Coronary artery (tissue), 2 donors: ENCODE measurements around the gene LOXHD1.

ENCODE experiments used
- DNase-seq: peaks from one replicate; pipeline ENCODE4 v3.0.0-alpha.2; 2017; ENCODE audit warnings: low spot score
- H3K27ac ChIP-seq, 2 donors: fragments of 200-600 bp; sonication (generic); one replicate each; pipeline ENCODE4 v1.5.1; 2016 to 2019
- H3K4me3 ChIP-seq: fragments of 200-600 bp; sonication (generic); 2 replicates; pipeline ENCODE4 v1.5.1; 2016; ENCODE audit warnings: mild to moderate bottlenecking, moderate library complexity
- CTCF ChIP-seq: fragments of 200-600 bp; sonication (generic); IDR thresholded peaks from one replicate; pipeline ENCODE4 v1.5.1; 2019; ENCODE audit warnings: antibody characterized with exemption

LOXHD1 gene

GRCh38 chr18:46680784-46681695 lies 24.0 kb upstream of the LOXHD1 start:
- no peak for DNase-seq
- Histone ChIP-seq H3K27ac (no peak overlapping the region), H3K4me3 (no peak overlapping the region)
- TF ChIP-seq CTCF, result no peak

- DNase-seq, result no peak
- TF ChIP-seq CTCF, result no peak
- no peak overlapping the region for H3K27ac ChIP-seq
- no peak overlapping the region for H3K4me3 ChIP-seq
Measured at GRCh38 chr18:46679846-46680598, 23.0 kb upstream of the LOXHD1 start.

- TF ChIP-seq CTCF, result no peak
- Histone ChIP-seq H3K4me3 (no peak overlapping the region), H3K27ac (no peak overlapping the region)
- DNase-seq, result no peak
Measured at GRCh38 chr18:46678785-46679399, 21.9 kb upstream of the LOXHD1 start.

- DNase-seq, result no peak
- Histone ChIP-seq H3K27ac (no peak overlapping the region), H3K4me3 (no peak overlapping the region)
- no peak for TF ChIP-seq CTCF
Measured at GRCh38 chr18:46678041-46678440, 21.0 kb upstream of the LOXHD1 start.

GRCh38 chr18:46677611-46678010 lies 20.6 kb upstream of the LOXHD1 start:
- Histone ChIP-seq H3K4me3 (no peak overlapping the region), H3K27ac (no peak overlapping the region)
- TF ChIP-seq CTCF, result no peak
- DNase-seq, result no peak

- no peak for TF ChIP-seq CTCF
- no peak for DNase-seq
- no peak overlapping the region for H3K4me3 ChIP-seq
- no peak overlapping the region for H3K27ac ChIP-seq
Measured at GRCh38 chr18:46676182-46676835, 19.3 kb upstream of the LOXHD1 start.
